HG03460 (cell line): ENCODE results near the gene VEPH1.

Experiments used
- ATAC-seq: cut with Tn5 transposase; IDR thresholded peaks from one replicate; pipeline ENCODE4 v1.9.1; 2021; ENCODE audit not compliant: unreplicated experiment

Gene VEPH1

DNA sequence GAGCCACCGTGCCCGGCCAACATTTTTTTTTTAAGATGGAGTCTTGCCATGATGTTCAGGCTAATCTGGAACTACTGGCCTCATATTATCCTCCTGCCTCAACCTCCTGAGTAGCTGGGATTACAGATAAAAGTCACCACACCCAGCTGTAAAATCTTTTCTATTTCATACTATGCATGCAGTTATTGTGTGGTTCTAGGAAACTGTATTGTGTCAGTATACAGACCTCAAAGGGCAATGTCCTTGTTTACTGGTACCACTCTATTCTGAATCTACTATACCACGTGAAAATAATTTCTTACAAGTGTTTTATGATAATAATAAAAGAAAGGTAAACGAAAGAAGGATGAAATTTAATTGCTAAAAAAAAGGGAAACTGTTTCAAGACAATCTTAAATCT, 190.0 kb downstream of the VEPH1 start:
- ATAC-seq = no peak

- no peak for ATAC-seq
Observed at GRCh38 chr3:157312376-157312745, 190.9 kb downstream of the VEPH1 start.

DNA sequence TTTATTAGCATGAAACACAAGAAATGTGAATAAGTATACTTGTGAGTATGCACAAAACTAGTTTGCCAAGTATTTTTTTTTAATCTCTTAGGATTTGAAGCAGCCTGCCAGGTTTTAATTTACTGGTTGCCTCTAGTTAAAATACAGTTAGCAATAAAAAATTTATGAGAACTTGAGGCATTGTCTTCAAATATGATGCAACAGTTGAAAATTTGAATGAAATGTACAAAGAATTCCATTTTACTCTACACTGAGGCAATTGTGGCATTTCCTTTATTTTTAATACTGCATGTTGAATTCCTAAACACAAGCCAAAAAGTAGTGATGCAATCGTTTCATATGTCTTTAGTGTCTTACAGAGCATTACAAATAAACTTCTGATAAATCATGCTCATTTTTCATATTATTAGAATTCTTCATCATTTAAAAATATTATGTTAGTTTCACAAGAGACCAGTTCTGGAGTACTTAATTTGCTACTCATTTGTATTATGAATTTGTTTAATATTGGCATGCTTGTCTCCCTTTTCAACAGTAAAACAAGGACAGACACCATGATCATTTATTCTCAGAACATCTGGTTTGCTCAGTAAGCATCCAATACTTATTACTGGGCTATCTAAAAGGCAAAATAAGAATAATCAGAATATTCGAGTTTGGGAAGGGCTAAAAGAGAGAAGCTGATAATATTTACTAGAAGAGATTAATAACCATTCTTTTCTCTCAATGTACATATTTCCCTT, 191.4 kb downstream of the VEPH1 start:
- no peak for ATAC-seq

GRCh38 chr3:157310329-157311052, 192.7 kb downstream of the VEPH1 start:
- ATAC-seq = no peak

DNA sequence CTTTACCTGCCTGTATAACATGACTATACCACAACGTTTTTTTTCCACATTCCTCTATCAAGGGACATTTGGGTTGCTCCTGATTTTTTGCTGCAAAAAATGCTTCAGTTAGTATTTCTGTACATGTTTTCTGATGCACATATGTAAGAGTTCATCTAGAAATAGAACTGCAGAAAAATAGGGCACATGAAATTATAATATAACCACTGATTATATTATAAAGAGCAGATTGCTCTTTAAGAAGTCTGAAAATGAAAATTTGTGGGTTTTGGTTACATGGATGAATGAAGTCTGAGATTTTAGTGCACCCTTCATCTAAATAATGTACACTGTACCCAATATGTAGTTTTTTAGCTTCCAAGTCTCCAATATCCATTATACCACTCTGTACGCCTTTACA, 196.7 kb downstream of the VEPH1 start:
- ATAC-seq = no peak

DNA sequence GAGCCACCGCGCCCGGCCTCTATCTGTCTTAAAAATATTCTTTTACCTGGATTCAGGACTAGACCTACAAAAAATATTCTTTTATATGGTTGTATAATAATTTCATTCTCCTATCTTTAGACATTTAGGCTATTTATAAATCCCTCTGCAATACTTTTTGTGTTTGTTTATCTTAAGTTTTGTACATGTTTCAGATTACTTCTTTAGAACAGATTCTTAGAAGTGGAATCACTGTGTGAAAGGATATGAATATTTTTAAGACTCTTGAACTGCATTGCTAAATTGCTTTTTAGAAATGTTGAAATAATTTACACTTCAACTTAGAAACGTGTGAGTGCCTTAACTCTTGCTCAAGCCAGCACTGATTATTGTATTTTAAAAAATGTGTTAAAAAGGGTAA, 197.8 kb downstream of the VEPH1 start:
- ATAC-seq = no peak

GRCh38 chr3:157301755-157302154, 201.5 kb downstream of the VEPH1 start:
- ATAC-seq = no peak

DNA sequence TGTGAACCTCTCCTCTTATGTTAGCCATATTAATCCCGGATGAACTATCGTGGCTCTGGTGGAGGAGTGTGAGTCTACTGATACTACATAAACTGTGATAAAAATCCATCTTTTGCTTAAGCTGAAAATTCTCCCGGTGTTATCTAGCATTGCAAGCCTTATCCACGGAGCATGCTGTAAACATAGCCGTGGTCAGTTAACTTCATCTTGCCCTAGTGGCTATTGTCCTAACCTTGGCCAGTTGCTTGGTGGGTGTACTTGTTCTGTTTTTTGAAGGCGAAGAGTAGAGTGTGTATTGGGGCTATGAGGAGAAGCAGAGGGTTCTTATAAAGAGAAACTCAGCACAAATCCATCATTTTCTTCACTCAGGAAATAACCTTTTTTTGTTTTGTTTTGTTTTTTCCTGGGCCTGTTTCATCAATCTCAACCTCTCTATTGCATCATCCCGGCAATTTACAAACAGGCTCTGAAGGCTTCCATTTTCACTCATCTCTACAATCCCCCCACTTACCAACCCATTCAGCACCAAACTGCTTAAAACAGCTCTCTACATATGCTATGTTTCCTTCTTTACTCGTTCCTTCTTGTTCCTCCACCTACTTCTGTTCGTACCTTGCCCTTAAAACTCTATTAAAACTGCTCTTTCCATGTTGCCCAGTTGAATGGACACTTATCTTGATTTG, 202.1 kb downstream of the VEPH1 start:
- no peak for ATAC-seq

DNA sequence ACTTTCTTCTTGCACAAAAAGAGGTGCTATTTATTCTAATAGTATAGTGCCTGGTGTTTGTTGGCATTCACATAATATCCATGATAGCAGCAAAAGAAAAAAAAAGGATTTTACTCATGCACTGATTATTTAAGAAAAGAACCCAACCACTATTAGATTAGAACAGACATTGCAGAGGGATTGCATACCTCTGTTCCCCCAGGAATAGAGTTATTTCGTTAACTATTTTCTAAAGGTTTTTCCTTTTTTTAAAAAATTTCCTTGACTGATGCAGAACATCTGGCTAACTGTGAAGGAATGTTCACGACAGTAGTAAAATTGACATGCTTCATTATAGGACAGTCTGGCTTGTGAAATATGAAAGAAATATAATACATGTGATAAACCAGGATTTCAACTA, 203.1 kb downstream of the VEPH1 start:
- ATAC-seq = no peak

DNA sequence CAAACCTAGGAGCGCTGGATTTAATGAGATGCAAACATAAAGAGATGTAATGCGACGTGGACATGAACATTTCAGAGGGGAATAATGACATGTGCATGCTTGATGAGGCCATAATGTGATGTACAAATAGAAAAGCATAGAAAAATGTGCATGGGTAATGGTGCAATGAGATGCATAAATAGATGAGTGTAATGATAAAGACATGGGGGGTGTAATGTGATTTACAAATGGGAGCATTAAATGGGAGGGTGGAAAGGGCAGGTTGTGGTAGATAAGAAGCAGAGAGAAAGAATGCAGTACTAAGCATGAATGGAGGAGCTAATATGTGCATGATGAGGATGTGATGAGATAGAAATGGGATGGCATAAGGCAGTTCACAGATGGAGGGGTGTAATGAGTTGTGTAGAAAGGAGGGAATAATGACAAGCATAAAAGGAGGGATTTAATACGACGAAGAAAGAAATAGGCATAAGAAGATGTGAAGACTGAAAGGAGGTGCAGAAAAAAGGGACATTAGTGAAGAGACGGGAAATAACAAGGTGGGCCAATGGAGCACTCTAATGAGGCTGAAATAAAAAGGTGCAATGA, 205.8 kb downstream of the VEPH1 start:
- no peak for ATAC-seq

- no peak for ATAC-seq
Observed at GRCh38 chr3:157294953-157295352, 208.3 kb downstream of the VEPH1 start.

DNA sequence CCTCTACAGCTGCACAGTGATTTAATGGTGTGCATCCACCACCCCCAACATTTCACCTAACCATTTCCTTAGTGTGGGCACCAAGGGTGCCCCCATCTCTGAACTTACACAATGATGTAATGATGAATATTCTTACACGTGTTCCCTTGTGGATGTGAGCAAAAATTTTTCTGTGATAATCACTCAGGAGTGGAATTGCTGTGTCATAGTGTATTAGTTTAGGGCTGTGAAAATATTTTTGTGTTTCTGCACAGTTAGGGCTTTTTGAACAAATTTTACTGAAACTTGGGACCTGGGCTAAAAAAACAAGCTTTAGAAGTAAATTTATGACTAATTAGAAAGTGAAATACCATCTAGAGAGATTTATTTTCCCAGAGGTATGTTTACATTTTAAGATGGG, 208.7 kb downstream of the VEPH1 start:
- no peak for ATAC-seq

- ATAC-seq = no peak
Observed at GRCh38 chr3:157290766-157291165, 212.4 kb downstream of the VEPH1 start.

DNA sequence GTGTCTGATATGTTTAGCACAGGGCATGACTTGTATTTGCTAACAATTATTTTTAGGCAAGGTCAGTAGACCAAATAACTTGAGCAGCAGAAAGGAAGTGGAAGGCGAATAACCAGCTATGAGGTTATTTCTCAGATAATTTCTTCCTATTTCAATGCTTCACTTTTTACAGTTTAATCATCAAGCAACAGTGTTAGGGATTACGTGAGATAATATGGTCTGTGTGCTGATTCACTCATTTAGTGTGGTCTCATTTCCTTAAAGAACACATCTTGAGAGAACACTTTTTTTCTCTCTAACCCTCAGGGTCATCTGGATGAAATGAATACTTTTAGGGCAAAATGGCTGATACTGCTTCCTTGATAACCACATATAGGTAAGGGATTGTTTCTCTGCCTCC, 217.2 kb downstream of the VEPH1 start:
- ATAC-seq = no peak

DNA sequence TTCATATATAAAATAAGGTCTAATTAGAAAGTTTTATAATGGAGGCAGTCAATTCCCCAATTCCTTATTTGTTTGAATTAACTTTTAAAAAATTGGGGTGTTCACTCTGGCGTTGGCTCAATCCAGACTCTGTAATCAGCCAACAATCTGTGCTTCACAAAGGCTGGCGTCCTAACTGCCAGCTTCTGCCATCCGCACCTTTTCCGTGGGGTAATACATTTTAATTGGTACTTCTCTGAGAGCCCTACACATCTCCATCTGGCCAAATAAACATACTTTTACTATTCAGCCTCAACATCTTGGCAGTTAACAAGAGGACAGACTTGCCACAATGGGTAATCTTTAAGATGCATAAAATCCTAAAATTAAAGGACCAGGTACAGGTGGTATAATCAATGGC, 218.1 kb downstream of the VEPH1 start:
- ATAC-seq = no peak

GRCh38 chr3:157284688-157285087, 218.5 kb downstream of the VEPH1 start:
- ATAC-seq = no peak

DNA sequence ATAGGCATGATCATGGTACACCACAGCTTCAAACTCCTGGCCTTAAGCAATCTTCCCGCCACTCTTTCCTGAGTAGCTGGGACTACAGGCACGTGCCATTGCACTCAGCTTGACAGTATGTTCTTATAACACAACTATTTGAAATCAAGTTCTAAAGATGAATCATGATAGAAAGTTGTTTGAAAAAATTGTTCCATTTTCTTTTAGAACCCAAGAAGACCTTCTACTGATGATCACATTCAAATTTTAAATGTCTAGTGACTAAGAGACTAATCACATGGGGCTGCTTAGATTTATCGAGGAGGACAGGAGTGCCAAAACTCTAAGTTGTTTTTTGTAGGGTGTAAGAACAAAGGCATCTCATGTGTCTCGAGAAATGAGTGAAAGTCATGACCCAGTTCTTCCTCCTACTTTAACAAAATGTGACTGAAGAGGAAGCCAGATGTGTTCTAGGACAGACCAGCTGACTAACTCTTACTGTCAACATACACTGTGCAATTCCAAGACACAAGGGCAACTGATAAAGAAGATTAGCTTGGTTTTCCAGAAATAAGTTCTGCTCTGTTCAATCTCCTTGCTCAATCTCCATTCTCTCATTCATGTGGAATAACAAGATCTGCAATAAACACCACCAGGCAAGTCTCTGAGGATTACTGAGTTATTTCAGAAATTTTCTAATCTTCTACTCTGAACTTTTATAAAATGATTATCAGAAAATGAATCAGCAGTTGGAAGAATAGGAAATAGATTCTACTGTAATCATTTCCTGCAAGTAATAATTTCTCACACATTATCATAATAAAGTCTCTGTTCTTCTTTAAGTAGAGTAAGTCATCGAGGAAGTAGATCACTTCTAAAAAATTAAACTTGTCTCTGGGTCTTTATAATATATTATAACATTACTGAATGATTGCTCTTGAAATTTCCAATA, 220.7 kb downstream of the VEPH1 start:
- no peak for ATAC-seq

GRCh38 chr3:157280786-157281185, 222.4 kb downstream of the VEPH1 start:
- no peak for ATAC-seq

- ATAC-seq = no peak
Observed at GRCh38 chr3:157280354-157280753, 222.9 kb downstream of the VEPH1 start.

- ATAC-seq = no peak
Observed at GRCh38 chr3:157279237-157279636, 224.0 kb downstream of the VEPH1 start.

- no peak for ATAC-seq
Observed at GRCh38 chr3:157276801-157277200, 226.4 kb downstream of the VEPH1 start.
